Loucy (cell line): ENCODE measurements around the gene SH3BP5.

Experiments
- H2AFZ ChIP-seq: fragments of 200-600 bp; sonication (generic); 2 replicates; pipeline ENCODE4 v1.6.0; 2016; ENCODE audit warnings: antibody characterized with exemption, mild to moderate bottlenecking, low read length, moderate library complexity
- H3F3A ChIP-seq: fragments of 200-600 bp; 2 replicates; pipeline ENCODE4 v1.6.0; 2016; ENCODE audit warnings: antibody characterized with exemption, low read depth, mild to moderate bottlenecking
- H3K27me3 ChIP-seq: fragments of 200-600 bp; sonication (generic); 2 replicates; pipeline ENCODE4 v1.6.1; 2014; ENCODE audit warnings: low read length, mild to moderate bottlenecking; ENCODE audit not compliant: insufficient read depth, poor library complexity, severe bottlenecking
- H3K36me3 ChIP-seq: fragments of 200-600 bp; sonication (generic); 2 replicates; pipeline ENCODE4 v1.6.1; 2016; ENCODE audit warnings: low read length; ENCODE audit not compliant: insufficient read depth
- H3K4me1 ChIP-seq: fragments of 200-600 bp; sonication (generic); 2 replicates; pipeline ENCODE4 v1.5.1; 2014; ENCODE audit warnings: low read length, mild to moderate bottlenecking; ENCODE audit not compliant: insufficient read depth, poor library complexity, severe bottlenecking
- H3K4me2 ChIP-seq: fragments of 200-600 bp; sonication (generic); 2 replicates; pipeline ENCODE4 v1.6.0; 2014; ENCODE audit warnings: antibody characterized with exemption, low read length, low read depth, mild to moderate bottlenecking; ENCODE audit not compliant: poor library complexity, severe bottlenecking
- H3K4me3 ChIP-seq: fragments of 200-600 bp; sonication (generic); 2 replicates; pipeline ENCODE4 v1.5.1; 2014; ENCODE audit warnings: low read length, mild to moderate bottlenecking, mixed read lengths; ENCODE audit not compliant: poor library complexity, severe bottlenecking
- H3K79me2 ChIP-seq: fragments of 200-600 bp; sonication (generic); 2 replicates; pipeline ENCODE4 v1.6.1; 2014; ENCODE audit warnings: low read length; ENCODE audit not compliant: insufficient read depth
- H3K9ac ChIP-seq: fragments of 200-600 bp; sonication (generic); 2 replicates; pipeline ENCODE4 v1.6.0; 2014; ENCODE audit warnings: mild to moderate bottlenecking, low read depth, low read length, moderate library complexity; ENCODE audit not compliant: poor library complexity, severe bottlenecking
- H3K9me2 ChIP-seq: fragments of 200-600 bp; sonication (generic); replicated peaks from 2 replicates; pipeline ENCODE4 v1.6.1; 2016; ENCODE audit warnings: low read depth, low read length, mixed read lengths
- H3K9me3 ChIP-seq: fragments of 200-600 bp; sonication (generic); 2 replicates; pipeline ENCODE4 v1.6.1; 2014; ENCODE audit warnings: mild to moderate bottlenecking, antibody characterized with exemption, low read length, low read depth; ENCODE audit not compliant: insufficient read depth
- H4K20me1 ChIP-seq: fragments of 200-600 bp; sonication (generic); 2 replicates; pipeline ENCODE4 v1.6.0; 2014; ENCODE audit warnings: antibody characterized with exemption, low read length, mild to moderate bottlenecking; ENCODE audit not compliant: insufficient read depth, poor library complexity, severe bottlenecking
- EZH2phosphoT487 ChIP-seq: fragments of 200-600 bp; IDR thresholded peaks from 2 replicates; pipeline ENCODE4 v1.6.1; 2018; ENCODE audit warnings: antibody characterized with exemption, mild to moderate bottlenecking, moderate library complexity, borderline replicate concordance
- TF ChIP-seq, protein P1 (sequence below): fragments of 200-600 bp; sonication (generic); conservative IDR thresholded peaks from 2 replicates; pipeline ENCODE4 v1.5.1; 2014; ENCODE audit warnings: mild to moderate bottlenecking, antibody characterized with exemption, low read length

The SH3BP5 gene

DNA sequence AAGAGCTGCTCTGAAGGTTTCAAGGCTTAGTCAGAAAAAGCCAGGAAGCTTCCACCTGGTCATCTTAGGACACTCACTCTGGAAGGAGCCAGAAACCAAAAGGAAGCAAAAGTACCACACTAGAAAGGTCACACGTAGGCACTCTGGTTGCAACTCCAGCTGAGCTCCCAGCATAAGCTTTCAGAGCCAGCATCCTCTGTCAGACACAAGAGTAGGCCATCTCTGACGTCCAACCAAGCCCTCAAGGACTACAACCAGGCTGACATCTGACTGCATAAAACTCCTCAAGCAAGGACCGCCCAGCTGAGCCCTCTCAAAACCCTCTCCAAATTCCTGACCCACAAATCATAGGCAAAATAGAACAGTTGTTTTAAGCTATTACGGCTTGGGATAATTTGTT is 12.8 kb downstream of the SH3BP5 start:
- H3K27me3 ChIP-seq: no peaks in the 10 kb centered on the region
- H3K4me1 ChIP-seq: peaks cover 72% of the 10 kb centered on the region
- H3K79me2 ChIP-seq: peaks cover 82% of the 10 kb centered on the region
- no peaks in the 10 kb centered on the region for H3K36me3 ChIP-seq
- peak overlapping the region; percentile 13 for H3K4me2 ChIP-seq
- H2AFZ ChIP-seq: no peak overlapping the region
- no peaks in the 10 kb centered on the region for H3K9me3 ChIP-seq
- no peaks in the 10 kb centered on the region for H4K20me1 ChIP-seq
- no peak overlapping the region for H3K9ac ChIP-seq
- no peaks in the 10 kb centered on the region for H3K9me2 ChIP-seq
- no peak for TF ChIP-seq EZH2phosphoT487
- H3K4me3 ChIP-seq: no peak overlapping the region
- no peaks in the 10 kb centered on the region for H3F3A ChIP-seq

GRCh38 chr3:15319136-15319535 is 13.2 kb downstream of the SH3BP5 start:
- H3K4me2 ChIP-seq: peak overlapping the region; percentile 13
- H3K79me2 ChIP-seq: peaks cover 82% of the 10 kb centered on the region
- TF ChIP-seq, protein P1, sequence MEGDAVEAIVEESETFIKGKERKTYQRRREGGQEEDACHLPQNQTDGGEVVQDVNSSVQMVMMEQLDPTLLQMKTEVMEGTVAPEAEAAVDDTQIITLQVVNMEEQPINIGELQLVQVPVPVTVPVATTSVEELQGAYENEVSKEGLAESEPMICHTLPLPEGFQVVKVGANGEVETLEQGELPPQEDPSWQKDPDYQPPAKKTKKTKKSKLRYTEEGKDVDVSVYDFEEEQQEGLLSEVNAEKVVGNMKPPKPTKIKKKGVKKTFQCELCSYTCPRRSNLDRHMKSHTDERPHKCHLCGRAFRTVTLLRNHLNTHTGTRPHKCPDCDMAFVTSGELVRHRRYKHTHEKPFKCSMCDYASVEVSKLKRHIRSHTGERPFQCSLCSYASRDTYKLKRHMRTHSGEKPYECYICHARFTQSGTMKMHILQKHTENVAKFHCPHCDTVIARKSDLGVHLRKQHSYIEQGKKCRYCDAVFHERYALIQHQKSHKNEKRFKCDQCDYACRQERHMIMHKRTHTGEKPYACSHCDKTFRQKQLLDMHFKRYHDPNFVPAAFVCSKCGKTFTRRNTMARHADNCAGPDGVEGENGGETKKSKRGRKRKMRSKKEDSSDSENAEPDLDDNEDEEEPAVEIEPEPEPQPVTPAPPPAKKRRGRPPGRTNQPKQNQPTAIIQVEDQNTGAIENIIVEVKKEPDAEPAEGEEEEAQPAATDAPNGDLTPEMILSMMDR: no peak
- TF ChIP-seq EZH2phosphoT487: no peak
- H3F3A ChIP-seq: no peaks in the 10 kb centered on the region
- H3K9me3 ChIP-seq: no peaks in the 10 kb centered on the region
- H3K4me1 ChIP-seq: peaks cover 72% of the 10 kb centered on the region
- H3K36me3 ChIP-seq: no peaks in the 10 kb centered on the region
- H2AFZ ChIP-seq: no peak overlapping the region
- no peaks in the 10 kb centered on the region for H3K27me3 ChIP-seq
- H3K9me2 ChIP-seq: no peaks in the 10 kb centered on the region
- no peak overlapping the region for H3K4me3 ChIP-seq
- H3K9ac ChIP-seq: no peak overlapping the region
- H4K20me1 ChIP-seq: no peaks in the 10 kb centered on the region

- Histone ChIP-seq H3K4me2 (no peak overlapping the region), H3K79me2 (peaks cover 80% of the 10 kb centered on the region), H3K9ac (no peak overlapping the region), H3K36me3 (no peaks in the 10 kb centered on the region), H3K4me1 (peaks cover 72% of the 10 kb centered on the region), H3K9me3 (no peaks in the 10 kb centered on the region), H3F3A (no peaks in the 10 kb centered on the region), H3K27me3 (no peaks in the 10 kb centered on the region), H2AFZ (no peak overlapping the region), H3K9me2 (no peaks in the 10 kb centered on the region), H3K4me3 (no peak overlapping the region), H4K20me1 (no peaks in the 10 kb centered on the region)
- TF ChIP-seq EZH2phosphoT487: no peak
- TF ChIP-seq, protein P1: no peak
Observed at GRCh38 chr3:15318661-15319060, 13.7 kb downstream of the SH3BP5 start.

DNA sequence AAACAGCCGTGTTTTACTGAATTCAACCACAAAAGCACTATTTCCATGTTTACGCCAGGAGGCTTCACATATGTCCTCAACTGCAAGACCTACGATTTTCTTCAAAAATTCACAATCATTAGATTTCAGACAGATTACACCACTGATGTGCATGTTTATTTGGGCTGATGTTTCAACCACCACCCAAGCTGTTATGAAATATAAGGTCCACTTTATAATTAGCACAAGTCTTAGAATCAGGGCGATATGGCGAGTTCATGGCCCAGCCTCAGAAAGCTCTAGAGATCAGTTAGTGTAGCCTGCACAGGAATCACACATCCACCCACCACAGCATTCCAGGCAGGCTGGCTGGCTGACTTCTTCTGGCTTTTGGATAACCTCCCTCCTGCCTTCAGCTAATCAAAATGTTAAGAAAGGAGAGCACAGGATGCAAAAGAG is 15.4 kb downstream of the SH3BP5 start:
- Histone ChIP-seq H3K4me2 (no peak overlapping the region), H4K20me1 (no peaks in the 10 kb centered on the region), H3K9me3 (no peaks in the 10 kb centered on the region), H3F3A (no peaks in the 10 kb centered on the region), H3K4me3 (no peak overlapping the region), H3K79me2 (peaks cover 71% of the 10 kb centered on the region; the same call in 1 of the 2 replicates), H3K4me1 (peaks cover 79% of the 10 kb centered on the region), H2AFZ (no peak overlapping the region), H3K36me3 (no peaks in the 10 kb centered on the region), H3K9ac (no peak overlapping the region), H3K9me2 (no peaks in the 10 kb centered on the region), H3K27me3 (no peaks in the 10 kb centered on the region)
- TF ChIP-seq, protein P1: no peak
- TF ChIP-seq EZH2phosphoT487: no peak
